GM12878 (cell line): ENCODE results near the gene KAZN. TPM values are rescaled to one million over a fixed set of nuclear protein-coding genes. Genes with fewer than 3 reads are reported as not detected.

Experiments used
- ATAC-seq: fragments of 200-7000 bp; cut with Tn5 transposase; 3 replicates; pipeline ENCODE4 v1.9.1; 2020; ENCODE audit warnings: mild to moderate bottlenecking, moderate library complexity
- BruUV-seq: library from RNA; stranded (reverse); fragments of 400-500 nt; replicated peaks from 2 replicates; lab custom pipeline; 2021; lab: Mats Ljungman, UMichigan
- CTCF ChIA-PET: fragments of 300-600 bp; sonication (Branson Sonifier 250); formaldehyde crosslinking; extraction: SDS; loops from one replicate; lab custom pipeline; 2021; ENCODE audit warnings: inconsistent platforms; lab: Yijun Ruan, JAX
- POLR2A ChIA-PET: fragments of 350-600 bp; formaldehyde crosslinking; extraction: SDS; loops from one replicate; lab custom pipeline; 2021; ENCODE audit warnings: inconsistent platforms; lab: Charles Lee
- RAD21 ChIA-PET: fragments of 300-600 bp; sonication (Branson Sonifier 250); formaldehyde crosslinking; loops from one replicate; lab custom pipeline; 2023; ENCODE audit warnings: antibody characterized with exemption; ENCODE audit not compliant: unreplicated experiment; lab: Charles Lee
- SMC1A ChIA-PET: fragments of 300-600 bp; sonication (Branson Sonifier 250); formaldehyde crosslinking; loops from one replicate; lab custom pipeline; 2023; ENCODE audit not compliant: unreplicated experiment, uncharacterized antibody; lab: Charles Lee
- DNase-seq: peaks from one replicate; pipeline ENCODE4 v3.0.0-alpha.2; 2011; ENCODE audit warnings: low read depth, low spot score
- FAIRE-seq: peaks from 3 replicates; lab custom pipeline; 2011; peaks lifted over from hg19 to GRCh38; lab: Jason Lieb, UNC
- H2AFZ ChIP-seq: 2 replicates; pipeline ENCODE4 v1.6.0; 2011; ENCODE audit warnings: low read depth, low read length, control low read depth; ENCODE audit not compliant: control insufficient read depth
- H3K27ac ChIP-seq: 2 replicates; pipeline ENCODE4 v1.5.1; 2011; ENCODE audit warnings: control low read depth; ENCODE audit not compliant: control insufficient read depth, insufficient read depth
- H3K27me3 ChIP-seq, 2 experiments: replicated peaks in 1 of 2; 2 replicates each; pipeline versions ENCODE4 v1.6.0 to v1.6.1; 2011; ENCODE audit warnings: low read length in 1 of 2; ENCODE audit not compliant: control insufficient read depth in 2 of 2, insufficient read depth in 2 of 2
- H3K36me3 ChIP-seq, 2 experiments: 2 replicates each; pipeline ENCODE4 v1.5.1; 2011; ENCODE audit warnings: low read length in 1 of 2; ENCODE audit not compliant: control insufficient read depth in 2 of 2, insufficient read depth in 2 of 2
- H3K4me1 ChIP-seq: 2 replicates; pipeline ENCODE4 v1.6.1; 2011; ENCODE audit warnings: mild to moderate bottlenecking, low read length, moderate library complexity, mixed read lengths; ENCODE audit not compliant: control insufficient read depth, insufficient read depth
- H3K4me2 ChIP-seq: 2 replicates; pipeline ENCODE4 v1.6.0; 2011; ENCODE audit warnings: control low read depth; ENCODE audit not compliant: control insufficient read depth, insufficient read depth
- H3K4me3 ChIP-seq: fragments of 200-600 bp; sonication (generic); 2 replicates; pipeline ENCODE4 v1.5.1; 2016
- H3K79me2 ChIP-seq: 2 replicates; pipeline ENCODE4 v1.6.0; 2011; ENCODE audit warnings: low read length; ENCODE audit not compliant: control insufficient read depth, insufficient read depth
- H3K9ac ChIP-seq: 2 replicates; pipeline ENCODE4 v1.8.0; 2011; ENCODE audit warnings: low read length, control low read depth, mixed read lengths; ENCODE audit not compliant: control insufficient read depth, insufficient read depth
- H3K9me3 ChIP-seq: replicated peaks from 3 replicates; pipeline ENCODE4 v1.5.1; 2011; ENCODE audit warnings: mild to moderate bottlenecking, low read length; ENCODE audit not compliant: control insufficient read depth, insufficient read depth
- H4K20me1 ChIP-seq: 2 replicates; pipeline ENCODE4 v1.6.0; 2011; ENCODE audit not compliant: control insufficient read depth, insufficient read depth
- BACH1 ChIP-seq: fragments of 450-650 bp; IDR thresholded peaks from 2 replicates; pipeline ENCODE4 v1.6.1; 2017; ENCODE audit warnings: mild to moderate bottlenecking, borderline replicate concordance
- BCL3 ChIP-seq: IDR thresholded peaks from 2 replicates; pipeline ENCODE4 v1.6.1; 2011; ENCODE audit warnings: borderline replicate concordance, low read depth, mild to moderate bottlenecking, moderate library complexity, low read length; ENCODE audit not compliant: insufficient read depth, poor library complexity, severe bottlenecking
- BCLAF1 ChIP-seq: fragments of 450-650 bp; IDR thresholded peaks from 2 replicates; pipeline ENCODE4 v1.6.1; 2017; ENCODE audit warnings: antibody characterized with exemption, mild to moderate bottlenecking, moderate library complexity
- CREM ChIP-seq: IDR thresholded peaks from 2 replicates; pipeline ENCODE4 v1.6.1; 2014; ENCODE audit warnings: antibody characterized with exemption, low read depth
- CTCF ChIP-seq, 3 experiments: IDR thresholded peaks in 2 of 3; conservative IDR thresholded peaks in 1 of 3; 2 replicates each; pipeline ENCODE4 v1.5.1; 2011; ENCODE audit warnings: low read depth in 3 of 3, low read length in 3 of 3, mild to moderate bottlenecking in 3 of 3, control low read depth in 2 of 3, moderate library complexity in 2 of 3, inconsistent platforms in 1 of 3, mixed read lengths in 1 of 3; ENCODE audit not compliant: control insufficient read depth in 2 of 3, insufficient read depth in 1 of 3; ENCODE audit errors: extremely low read depth in 1 of 3
- E2F4 ChIP-seq: IDR thresholded peaks from 2 replicates; pipeline ENCODE4 v1.6.1; 2012; ENCODE audit warnings: low read depth, low read length, improper control_type of control experiment
- EED ChIP-seq: sonication (generic); IDR thresholded peaks from 2 replicates; pipeline ENCODE4 v1.6.1; 2016; ENCODE audit warnings: antibody characterized with exemption, low read depth
- JUNB ChIP-seq: IDR thresholded peaks from 2 replicates; pipeline ENCODE4 v1.6.1; 2016; ENCODE audit warnings: antibody characterized with exemption, mild to moderate bottlenecking
- JUND ChIP-seq: IDR thresholded peaks from 2 replicates; pipeline ENCODE4 v1.6.1; 2012; ENCODE audit warnings: low read depth, mild to moderate bottlenecking, low read length, improper control_type of control experiment, moderate library complexity
- KDM1A ChIP-seq: fragments of 200-600 bp; sonication (generic); IDR thresholded peaks from 2 replicates; pipeline ENCODE4 v1.6.1; 2016; ENCODE audit warnings: borderline replicate concordance
- NKRF ChIP-seq: fragments of 450-650 bp; conservative IDR thresholded peaks from 2 replicates; pipeline ENCODE4 v1.6.1; 2017; ENCODE audit warnings: mild to moderate bottlenecking, moderate library complexity
- PML ChIP-seq: IDR thresholded peaks from 2 replicates; pipeline ENCODE4 v1.6.1; 2012; ENCODE audit warnings: low read length, inconsistent platforms
- USF2 ChIP-seq: IDR thresholded peaks from 2 replicates; pipeline ENCODE4 v1.6.1; 2011; ENCODE audit warnings: low read depth, low read length, improper control_type of control experiment, borderline replicate concordance
- WRNIP1 ChIP-seq: IDR thresholded peaks from 2 replicates; pipeline ENCODE4 v1.6.1; 2011; ENCODE audit warnings: low read depth, low read length, improper control_type of control experiment, borderline replicate concordance
- WGBS: methylation state at CpG from one replicate; pipeline ENCODE4 v1.1.6; 2016; ENCODE audit warnings: low lambda C conversion rate; ENCODE audit not compliant: insufficient replicate concordance, insufficient coverage; ENCODE audit errors: missing lambda C conversion rate; 5-methylcytosine and 5-hydroxymethylcytosine counted together
- in situ Hi-C: fragments of 300-500 bp; cut with MboI; formaldehyde crosslinking; loops from 9 replicates; pipeline ENCODE4 v1.14.3; 2018; ENCODE audit warnings: mixed read lengths
- intact Hi-C: fragments of 100-400 bp; cut with micrococcal nuclease; formaldehyde crosslinking; loops from one replicate; pipeline ENCODE4 v1.14.2; 2022; ENCODE audit not compliant: unreplicated experiment
- polyA plus RNA-seq, 11 experiments: library from polyadenylated mRNA; depleted of rRNA in 4 of 11; unstranded in 6 of 11; stranded (reverse) in 5 of 11; fragments of >200 nt; fragmentation: Nextera tagmentation in 4 of 11; fragmentation: Illumina TruSeq in 1 of 11; extraction: Ambion mirVana in 4 of 11; extraction: Trizol in 1 of 11; gene quantifications; 1 replicate in 1 of 11; 2 replicates in 10 of 11; pipeline versions ENCODE4 v1.2.1 to v1.2.3, GENCODE V29; 2011 to 2016; ENCODE audit warnings: inconsistent platforms in 2 of 11, missing spikeins in 2 of 11, low read depth in 1 of 11
- total RNA-seq, 4 experiments: library from RNA; depleted of rRNA in 3 of 4; stranded (reverse); fragments of >200 nt in 3 of 4; fragmentation: Illumina TruSeq in 1 of 4; extraction: Trizol in 1 of 4; gene quantifications; 2 replicates each; pipeline versions ENCODE4 v1.2.1 to v1.2.3, GENCODE V29; 2013 to 2021

The KAZN gene
- total and polyA plus RNA-seq, 10 of the 15 experiments (the other 5 are each of a cell fraction or from before 2014, with no cell fraction given): 0.72 to 4.0 (median 1.2) TPM

- no peak overlapping the region for H3K9ac ChIP-seq
- CTCF ChIA-PET: no interaction called here
- no peaks in the 10 kb centered on the region for H3K4me1 ChIP-seq
- in situ Hi-C loops: no loop called here
- no peaks in the 10 kb centered on the region for H3K27me3 ChIP-seq
- no TSS peak for BruUV-seq
- no peak for ATAC-seq
- H3K79me2 ChIP-seq: no peaks in the 10 kb centered on the region
- SMC1A ChIA-PET: no interaction called here
- no peak for FAIRE-seq
- RAD21 ChIA-PET: no interaction called here
- no peak overlapping the region for H3K4me2 ChIP-seq
- no peaks in the 10 kb centered on the region for H3K36me3 ChIP-seq
- intact Hi-C loops: no loop called here
- no peak overlapping the region for H3K27ac ChIP-seq
- POLR2A ChIA-PET: no interaction called here
- WGBS: 0% methylated on average over 1 of the region's 1 CpG
- H3K4me3 ChIP-seq: no peak overlapping the region
- no peaks in the 10 kb centered on the region for H4K20me1 ChIP-seq
- no peaks in the 10 kb centered on the region for H3K9me3 ChIP-seq
- no peak overlapping the region for H2AFZ ChIP-seq
- DNase-seq: no peak
- no peak for TF ChIP-seq JUNB
- TF ChIP-seq CREM: no peak
- TF ChIP-seq PML: no peak
- no peak for TF ChIP-seq KDM1A
- no peak for TF ChIP-seq BACH1
- TF ChIP-seq BCL3: no peak
- TF ChIP-seq WRNIP1: no peak
- TF ChIP-seq E2F4: no peak
- no peak for TF ChIP-seq NKRF
- TF ChIP-seq BCLAF1: no peak
- TF ChIP-seq JUND: no peak
- no peak for TF ChIP-seq EED
- TF ChIP-seq USF2: no peak
- no peak for TF ChIP-seq CTCF (IDR thresholded peaks at IDR 0.05 in 2 of 3, conservative IDR thresholded peaks at IDR 0.05 in 1 of 3; ENCODE audit: control insufficient read depth in 2 of 3, extremely low read depth in 1 of 3, insufficient read depth in 1 of 3, low read depth in 3 of 3, low read length in 3 of 3)
Observed at GRCh38 chr1:14654554-14654953, 56.1 kb downstream of the KAZN start.
